Neutrophil (primary cell): ENCODE data around the gene FGG.

Experiments used
- H3K27ac ChIP-seq: fragments of 200-600 bp; sonication (generic); 2 replicates; pipeline ENCODE4 v1.5.1; 2016; ENCODE audit warnings: mild to moderate bottlenecking, moderate library complexity
- H3K27me3 ChIP-seq: fragments of 200-600 bp; sonication (generic); 2 replicates; pipeline ENCODE4 v1.6.0; 2016; ENCODE audit warnings: mild to moderate bottlenecking
- H3K36me3 ChIP-seq: fragments of 200-600 bp; sonication (generic); 2 replicates; pipeline ENCODE4 v1.5.1; 2017
- H3K4me1 ChIP-seq, 2 experiments: fragments of 200-600 bp in 1 of 2; sonication (generic) in 1 of 2; 1 replicate in 1 of 2; 2 replicates in 1 of 2; pipeline versions ENCODE4 v1.5.1 to v1.6.1; 2013 to 2016; ENCODE audit warnings: low read depth in 1 of 2, low read length in 1 of 2, mild to moderate bottlenecking in 1 of 2, moderate library complexity in 1 of 2; ENCODE audit not compliant: control insufficient read depth in 1 of 2, insufficient read depth in 1 of 2
- H3K4me3 ChIP-seq, 2 experiments: fragments of 200-600 bp in 1 of 2; sonication (generic) in 1 of 2; 1 replicate in 1 of 2; 2 replicates in 1 of 2; pipeline ENCODE4 v1.5.1; 2013 to 2016; ENCODE audit warnings: low read depth in 1 of 2, low read length in 1 of 2, mild to moderate bottlenecking in 1 of 2, moderate library complexity in 1 of 2
- H3K9me3 ChIP-seq: fragments of 200-600 bp; sonication (generic); 2 replicates; pipeline ENCODE4 v1.5.1; 2016
- TF ChIP-seq, protein P1 (sequence below): fragments of 200-600 bp; sonication (generic); IDR thresholded peaks from 2 replicates; pipeline ENCODE4 v1.5.1; 2016; ENCODE audit warnings: antibody characterized with exemption

The FGG gene

DNA sequence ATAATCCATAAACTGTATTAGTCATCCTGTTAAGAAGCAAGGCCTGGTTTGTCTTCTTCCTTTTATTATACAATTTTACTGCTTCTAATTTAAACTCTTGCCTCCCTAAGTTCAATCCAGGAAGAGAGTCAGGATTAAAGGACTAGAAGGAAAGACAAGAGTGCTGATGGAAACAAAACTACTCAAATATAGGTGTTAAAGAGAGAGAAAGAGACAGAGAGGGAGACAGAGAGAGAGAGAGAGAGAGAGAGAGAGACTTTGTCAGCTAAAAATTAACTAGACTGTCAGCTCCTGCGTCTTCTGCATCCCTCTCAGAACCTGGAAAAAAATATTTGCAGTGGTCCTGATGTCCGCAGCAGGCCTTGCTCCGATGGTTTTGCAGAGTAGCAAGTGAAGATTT is 13.5 kb upstream of the FGG start:
- H3K9me3 ChIP-seq: no peaks in the 10 kb centered on the region
- TF ChIP-seq, protein P1, sequence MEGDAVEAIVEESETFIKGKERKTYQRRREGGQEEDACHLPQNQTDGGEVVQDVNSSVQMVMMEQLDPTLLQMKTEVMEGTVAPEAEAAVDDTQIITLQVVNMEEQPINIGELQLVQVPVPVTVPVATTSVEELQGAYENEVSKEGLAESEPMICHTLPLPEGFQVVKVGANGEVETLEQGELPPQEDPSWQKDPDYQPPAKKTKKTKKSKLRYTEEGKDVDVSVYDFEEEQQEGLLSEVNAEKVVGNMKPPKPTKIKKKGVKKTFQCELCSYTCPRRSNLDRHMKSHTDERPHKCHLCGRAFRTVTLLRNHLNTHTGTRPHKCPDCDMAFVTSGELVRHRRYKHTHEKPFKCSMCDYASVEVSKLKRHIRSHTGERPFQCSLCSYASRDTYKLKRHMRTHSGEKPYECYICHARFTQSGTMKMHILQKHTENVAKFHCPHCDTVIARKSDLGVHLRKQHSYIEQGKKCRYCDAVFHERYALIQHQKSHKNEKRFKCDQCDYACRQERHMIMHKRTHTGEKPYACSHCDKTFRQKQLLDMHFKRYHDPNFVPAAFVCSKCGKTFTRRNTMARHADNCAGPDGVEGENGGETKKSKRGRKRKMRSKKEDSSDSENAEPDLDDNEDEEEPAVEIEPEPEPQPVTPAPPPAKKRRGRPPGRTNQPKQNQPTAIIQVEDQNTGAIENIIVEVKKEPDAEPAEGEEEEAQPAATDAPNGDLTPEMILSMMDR: no peak
- no peak overlapping the region for H3K27ac ChIP-seq
- H3K27me3 ChIP-seq: peaks cover 64% of the 10 kb centered on the region
- no peak overlapping the region for H3K4me3 ChIP-seq
- H3K36me3 ChIP-seq: no peaks in the 10 kb centered on the region
- peaks cover 0 to 6% of the 10 kb centered on the region in 2 experiments for H3K4me1 ChIP-seq

DNA sequence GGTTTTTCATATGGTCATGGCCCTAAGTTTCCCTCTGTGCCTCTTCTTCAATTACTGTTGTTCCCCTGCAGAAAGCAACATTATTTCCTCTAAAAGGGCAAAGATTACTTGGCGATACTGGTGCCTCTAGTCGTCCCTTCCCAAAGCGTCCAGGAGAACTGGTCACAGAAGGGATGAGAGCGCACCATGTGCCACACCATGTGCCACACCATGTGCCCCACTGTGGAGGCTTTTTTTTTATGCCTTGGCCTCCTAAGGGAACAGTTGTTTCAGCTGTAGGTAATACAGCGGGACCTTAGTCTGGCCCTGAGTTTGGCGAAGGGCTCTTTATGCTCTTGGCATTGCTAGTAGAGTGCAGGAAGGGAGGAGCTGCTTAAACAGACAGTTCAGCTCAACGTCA is 11.5 kb upstream of the FGG start:
- Histone ChIP-seq H3K4me1 (peaks cover 0 to 6% of the 10 kb centered on the region in 2 experiments), H3K9me3 (no peaks in the 10 kb centered on the region), H3K4me3 (no peak overlapping the region), H3K27me3 (peaks cover 45% of the 10 kb centered on the region), H3K27ac (no peak overlapping the region), H3K36me3 (no peaks in the 10 kb centered on the region)
- TF ChIP-seq, protein P1: no peak

DNA sequence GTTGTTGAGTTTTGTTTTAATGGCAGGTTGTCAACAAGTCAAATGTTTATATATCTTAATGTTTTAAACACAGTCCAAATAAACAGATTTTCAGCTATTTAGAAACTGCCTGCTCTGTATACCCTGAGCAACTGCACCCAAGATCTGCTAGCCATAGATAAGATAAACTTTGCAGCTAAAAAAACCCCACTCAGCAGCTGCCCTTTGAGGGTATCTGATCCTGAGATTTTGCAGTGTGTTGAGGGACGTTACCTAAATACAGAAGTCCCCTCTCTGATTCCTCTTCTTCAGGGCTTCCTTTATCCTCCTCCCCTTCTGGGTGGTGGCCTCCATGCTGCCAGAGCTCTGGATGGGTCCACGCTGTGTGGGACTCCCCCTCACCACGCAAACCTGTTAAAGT is 11.0 kb upstream of the FGG start:
- no peak overlapping the region for H3K4me3 ChIP-seq
- no peaks in the 10 kb centered on the region for H3K9me3 ChIP-seq
- no peaks in the 10 kb centered on the region for H3K36me3 ChIP-seq
- TF ChIP-seq, protein P1: no peak
- H3K4me1 ChIP-seq: peaks cover 0 to 6% of the 10 kb centered on the region in 2 experiments
- no peak overlapping the region for H3K27ac ChIP-seq
- peaks cover 40% of the 10 kb centered on the region for H3K27me3 ChIP-seq

DNA sequence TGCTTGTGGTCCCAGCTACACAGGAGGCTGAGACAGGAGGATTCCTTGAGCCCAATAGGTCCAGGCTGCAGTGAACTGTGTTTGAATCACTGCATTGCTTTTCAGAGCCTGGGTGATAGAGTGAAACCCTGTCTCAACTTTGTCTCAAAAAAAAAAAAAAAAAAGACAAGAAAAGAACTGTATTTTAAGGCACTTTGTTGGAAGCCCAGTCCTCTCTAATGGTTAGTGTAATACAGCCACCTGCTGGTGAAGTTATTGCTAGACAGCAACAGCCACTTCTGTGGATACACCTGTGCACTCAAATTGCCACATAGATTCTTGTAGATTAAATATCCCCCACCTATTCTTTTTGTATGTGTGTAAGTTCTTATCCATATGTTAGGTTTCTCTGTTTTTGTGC is 10.1 kb upstream of the FGG start:
- peaks cover 0 to 6% of the 10 kb centered on the region in 2 experiments for H3K4me1 ChIP-seq
- H3K27me3 ChIP-seq: peaks cover 31% of the 10 kb centered on the region
- TF ChIP-seq, protein P1: no peak
- H3K36me3 ChIP-seq: no peaks in the 10 kb centered on the region
- no peaks in the 10 kb centered on the region for H3K9me3 ChIP-seq
- no peak overlapping the region for H3K4me3 ChIP-seq
- no peak overlapping the region for H3K27ac ChIP-seq

DNA sequence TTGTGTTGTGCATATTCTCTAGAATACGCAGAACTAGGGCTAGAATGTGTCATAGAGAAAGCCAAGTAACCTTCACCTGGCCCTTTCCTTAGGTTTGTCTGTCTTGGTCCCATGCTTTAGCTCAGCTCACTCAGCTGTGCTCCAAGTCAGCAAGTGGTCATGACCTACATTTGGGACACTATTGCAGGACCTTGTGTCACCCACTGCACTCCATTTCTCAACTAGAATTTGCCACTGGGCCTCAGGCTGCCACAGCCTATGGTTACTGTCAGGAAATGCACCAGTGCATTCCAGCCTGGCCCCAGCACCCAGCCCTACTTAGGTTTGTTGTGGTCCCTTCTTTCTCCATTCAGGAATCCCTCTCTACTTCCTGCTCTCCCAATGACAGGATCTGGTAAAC is 7.7 kb upstream of the FGG start:
- no peaks in the 10 kb centered on the region for H3K4me1 ChIP-seq
- no peaks in the 10 kb centered on the region for H3K36me3 ChIP-seq
- H3K9me3 ChIP-seq: no peaks in the 10 kb centered on the region
- H3K4me3 ChIP-seq: no peak overlapping the region
- peaks cover 6% of the 10 kb centered on the region for H3K27me3 ChIP-seq
- TF ChIP-seq, protein P1: no peak
- no peak overlapping the region for H3K27ac ChIP-seq
